GM23338 (cell line): ENCODE measurements around the gene ESRRB. TPM values are rescaled to one million over a fixed set of nuclear protein-coding genes. Genes with fewer than 3 reads are reported as not detected.

ENCODE experiments used
- ATAC-seq: fragments of 200-7000 bp; cut with Tn5 transposase; 3 replicates; pipeline ENCODE4 v1.9.1; 2020
- DNase-seq: peaks from one replicate; pipeline ENCODE4 v3.0.0-alpha.2; 2015; ENCODE audit warnings: low spot score
- H2AFZ ChIP-seq: fragments of 200-600 bp; sonication (generic); 2 replicates; pipeline ENCODE4 v1.8.0; 2016; ENCODE audit warnings: antibody characterized with exemption, mild to moderate bottlenecking, moderate library complexity
- H3F3A ChIP-seq: fragments of 200-600 bp; sonication (generic); replicated peaks from 2 replicates; pipeline ENCODE4 v1.8.0; 2017; ENCODE audit warnings: antibody characterized with exemption, mixed run types, low read depth
- H3K27ac ChIP-seq: fragments of 200-600 bp; sonication (generic); 2 replicates; pipeline ENCODE4 v1.6.1; 2016; ENCODE audit warnings: low read depth
- H3K27me3 ChIP-seq: fragments of 200-600 bp; sonication (generic); 2 replicates; pipeline ENCODE4 v1.8.0; 2016; ENCODE audit warnings: mild to moderate bottlenecking, mixed run types, moderate library complexity; ENCODE audit not compliant: insufficient read depth
- H3K36me3 ChIP-seq: fragments of 200-600 bp; sonication (generic); 2 replicates; pipeline ENCODE4 v1.8.0; 2016; ENCODE audit warnings: mild to moderate bottlenecking; ENCODE audit not compliant: insufficient read depth
- H3K4me1 ChIP-seq: fragments of 200-600 bp; sonication (generic); 2 replicates; pipeline ENCODE4 v1.8.0; 2016; ENCODE audit warnings: mild to moderate bottlenecking, moderate library complexity; ENCODE audit not compliant: insufficient read depth
- H3K4me2 ChIP-seq: fragments of 200-600 bp; sonication (generic); 2 replicates; pipeline ENCODE4 v1.7.1; 2017; ENCODE audit warnings: mixed run types
- H3K4me3 ChIP-seq: fragments of 200-600 bp; sonication (generic); 2 replicates; pipeline ENCODE4 v1.6.1; 2016; ENCODE audit warnings: mixed run types
- H3K79me2 ChIP-seq: fragments of 200-600 bp; sonication (generic); replicated peaks from 2 replicates; pipeline ENCODE4 v1.8.0; 2017; ENCODE audit warnings: mild to moderate bottlenecking; ENCODE audit not compliant: insufficient read depth
- H3K9me2 ChIP-seq: fragments of 200-600 bp; sonication (generic); 2 replicates; pipeline ENCODE4 v1.8.0; 2017; ENCODE audit not compliant: insufficient read depth
- H4K20me1 ChIP-seq: fragments of 200-600 bp; sonication (generic); replicated peaks from 2 replicates; pipeline ENCODE4 v1.8.0; 2017; ENCODE audit warnings: mild to moderate bottlenecking; ENCODE audit not compliant: insufficient read depth
- H3K27ac Mint-ChIP-seq: 2 replicates; pipeline ENCODE4 v1.8.0; 2020; ENCODE audit warnings: inconsistent platforms, mild to moderate bottlenecking, moderate library complexity, mixed read lengths
- H3K27me3 Mint-ChIP-seq: 3 replicates; pipeline ENCODE4 v1.8.0; 2022; ENCODE audit warnings: low read depth, mild to moderate bottlenecking, moderate library complexity, mixed read lengths, inconsistent platforms; ENCODE audit not compliant: insufficient read depth, poor library complexity
- H3K36me3 Mint-ChIP-seq: 3 replicates; pipeline ENCODE4 v1.8.0; 2021; ENCODE audit warnings: low read depth, mild to moderate bottlenecking, inconsistent platforms, moderate library complexity, mixed read lengths
- H3K4me1 Mint-ChIP-seq: 3 replicates; pipeline ENCODE4 v1.8.0; 2020; ENCODE audit warnings: mild to moderate bottlenecking, inconsistent platforms, mixed read lengths
- H3K4me3 Mint-ChIP-seq: 3 replicates; pipeline ENCODE4 v1.8.0; 2021; ENCODE audit warnings: moderate library complexity, mild to moderate bottlenecking, inconsistent platforms, mixed read lengths
- H3K9me3 Mint-ChIP-seq: 3 replicates; pipeline ENCODE4 v1.8.0; 2020; ENCODE audit warnings: moderate library complexity, mild to moderate bottlenecking, inconsistent platforms, mixed read lengths
- CREB1 ChIP-seq: fragments of 250-450 bp; sonication (Bioruptor Pico); IDR thresholded peaks from 2 replicates; pipeline ENCODE4 v1.5.0; 2020; ENCODE audit warnings: low read depth, mild to moderate bottlenecking, moderate library complexity
- NANOG ChIP-seq: IDR thresholded peaks from 2 replicates; pipeline ENCODE4 v1.6.1; 2016; ENCODE audit warnings: antibody characterized with exemption, borderline replicate concordance
- POLR2AphosphoS5 ChIP-seq: IDR thresholded peaks from 2 replicates; pipeline ENCODE4 v1.6.1; 2016; ENCODE audit warnings: antibody characterized with exemption, low read depth
- STAT1 ChIP-seq: IDR thresholded peaks from one replicate; pipeline ENCODE4 v1.6.1; 2016; ENCODE audit warnings: antibody characterized with exemption; ENCODE audit not compliant: unreplicated experiment
- ZNF114 ChIP-seq: fragments of 250-450 bp; sonication (Bioruptor Pico); IDR thresholded peaks from 2 replicates; pipeline ENCODE4 v1.5.0; 2020; ENCODE audit warnings: mild to moderate bottlenecking, moderate library complexity
- polyA plus RNA-seq: library from polyadenylated mRNA; unstranded; fragments of >200 nt; fragmentation: Nextera tagmentation; extraction: Ambion mirVana; gene quantifications from 2 replicates; pipeline ENCODE4 v1.2.1, GENCODE V29; 2016
- total RNA-seq: library from RNA; depleted of rRNA; stranded (reverse); fragments of >200 nt; shearing (Covaris generic); gene quantifications from 2 replicates; pipeline ENCODE4 v1.2.3, GENCODE V29; 2014
- TF ChIP-seq, protein P1 (sequence below): fragments of 250-450 bp; sonication (Bioruptor Pico); IDR thresholded peaks from 2 replicates; pipeline ENCODE4 v1.5.0; 2020; ENCODE audit warnings: mild to moderate bottlenecking, moderate library complexity
- TF ChIP-seq, protein P2 (sequence below), 2 experiments: fragments of 200-600 bp in 1 of 2; sonication (generic) in 1 of 2; conservative IDR thresholded peaks; 2 replicates each; pipeline versions ENCODE4 v1.5.1 to v1.6.1; 2016 to 2017; ENCODE audit warnings: antibody characterized with exemption in 2 of 2, low read depth in 2 of 2, mild to moderate bottlenecking in 2 of 2, moderate library complexity in 1 of 2

Gene ESRRB
- total and polyA plus RNA-seq, 2 experiments from 2014 or later, result 0.31 to 0.52 TPM

DNA sequence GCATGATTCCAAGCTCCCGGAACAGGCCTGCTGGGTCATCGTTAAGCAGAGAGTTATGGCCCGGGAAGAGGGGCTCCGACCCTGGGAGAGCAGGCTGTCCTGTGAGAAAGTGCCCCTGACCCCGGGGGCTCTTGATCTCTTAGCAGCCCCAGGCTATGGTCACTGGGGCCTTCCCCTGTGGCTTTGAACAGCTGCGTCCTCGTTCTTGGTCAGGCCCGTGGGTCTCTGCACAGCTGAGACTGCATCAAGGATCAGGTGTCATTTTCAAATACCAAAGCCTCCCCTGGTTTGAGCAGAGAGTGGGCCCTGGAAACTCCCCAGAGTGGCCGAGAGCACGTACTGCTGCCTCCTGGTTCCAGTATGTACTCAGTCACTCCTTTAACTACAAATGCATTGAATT, 114.8 kb downstream of the ESRRB start (continued):
- TF ChIP-seq, protein P1, sequence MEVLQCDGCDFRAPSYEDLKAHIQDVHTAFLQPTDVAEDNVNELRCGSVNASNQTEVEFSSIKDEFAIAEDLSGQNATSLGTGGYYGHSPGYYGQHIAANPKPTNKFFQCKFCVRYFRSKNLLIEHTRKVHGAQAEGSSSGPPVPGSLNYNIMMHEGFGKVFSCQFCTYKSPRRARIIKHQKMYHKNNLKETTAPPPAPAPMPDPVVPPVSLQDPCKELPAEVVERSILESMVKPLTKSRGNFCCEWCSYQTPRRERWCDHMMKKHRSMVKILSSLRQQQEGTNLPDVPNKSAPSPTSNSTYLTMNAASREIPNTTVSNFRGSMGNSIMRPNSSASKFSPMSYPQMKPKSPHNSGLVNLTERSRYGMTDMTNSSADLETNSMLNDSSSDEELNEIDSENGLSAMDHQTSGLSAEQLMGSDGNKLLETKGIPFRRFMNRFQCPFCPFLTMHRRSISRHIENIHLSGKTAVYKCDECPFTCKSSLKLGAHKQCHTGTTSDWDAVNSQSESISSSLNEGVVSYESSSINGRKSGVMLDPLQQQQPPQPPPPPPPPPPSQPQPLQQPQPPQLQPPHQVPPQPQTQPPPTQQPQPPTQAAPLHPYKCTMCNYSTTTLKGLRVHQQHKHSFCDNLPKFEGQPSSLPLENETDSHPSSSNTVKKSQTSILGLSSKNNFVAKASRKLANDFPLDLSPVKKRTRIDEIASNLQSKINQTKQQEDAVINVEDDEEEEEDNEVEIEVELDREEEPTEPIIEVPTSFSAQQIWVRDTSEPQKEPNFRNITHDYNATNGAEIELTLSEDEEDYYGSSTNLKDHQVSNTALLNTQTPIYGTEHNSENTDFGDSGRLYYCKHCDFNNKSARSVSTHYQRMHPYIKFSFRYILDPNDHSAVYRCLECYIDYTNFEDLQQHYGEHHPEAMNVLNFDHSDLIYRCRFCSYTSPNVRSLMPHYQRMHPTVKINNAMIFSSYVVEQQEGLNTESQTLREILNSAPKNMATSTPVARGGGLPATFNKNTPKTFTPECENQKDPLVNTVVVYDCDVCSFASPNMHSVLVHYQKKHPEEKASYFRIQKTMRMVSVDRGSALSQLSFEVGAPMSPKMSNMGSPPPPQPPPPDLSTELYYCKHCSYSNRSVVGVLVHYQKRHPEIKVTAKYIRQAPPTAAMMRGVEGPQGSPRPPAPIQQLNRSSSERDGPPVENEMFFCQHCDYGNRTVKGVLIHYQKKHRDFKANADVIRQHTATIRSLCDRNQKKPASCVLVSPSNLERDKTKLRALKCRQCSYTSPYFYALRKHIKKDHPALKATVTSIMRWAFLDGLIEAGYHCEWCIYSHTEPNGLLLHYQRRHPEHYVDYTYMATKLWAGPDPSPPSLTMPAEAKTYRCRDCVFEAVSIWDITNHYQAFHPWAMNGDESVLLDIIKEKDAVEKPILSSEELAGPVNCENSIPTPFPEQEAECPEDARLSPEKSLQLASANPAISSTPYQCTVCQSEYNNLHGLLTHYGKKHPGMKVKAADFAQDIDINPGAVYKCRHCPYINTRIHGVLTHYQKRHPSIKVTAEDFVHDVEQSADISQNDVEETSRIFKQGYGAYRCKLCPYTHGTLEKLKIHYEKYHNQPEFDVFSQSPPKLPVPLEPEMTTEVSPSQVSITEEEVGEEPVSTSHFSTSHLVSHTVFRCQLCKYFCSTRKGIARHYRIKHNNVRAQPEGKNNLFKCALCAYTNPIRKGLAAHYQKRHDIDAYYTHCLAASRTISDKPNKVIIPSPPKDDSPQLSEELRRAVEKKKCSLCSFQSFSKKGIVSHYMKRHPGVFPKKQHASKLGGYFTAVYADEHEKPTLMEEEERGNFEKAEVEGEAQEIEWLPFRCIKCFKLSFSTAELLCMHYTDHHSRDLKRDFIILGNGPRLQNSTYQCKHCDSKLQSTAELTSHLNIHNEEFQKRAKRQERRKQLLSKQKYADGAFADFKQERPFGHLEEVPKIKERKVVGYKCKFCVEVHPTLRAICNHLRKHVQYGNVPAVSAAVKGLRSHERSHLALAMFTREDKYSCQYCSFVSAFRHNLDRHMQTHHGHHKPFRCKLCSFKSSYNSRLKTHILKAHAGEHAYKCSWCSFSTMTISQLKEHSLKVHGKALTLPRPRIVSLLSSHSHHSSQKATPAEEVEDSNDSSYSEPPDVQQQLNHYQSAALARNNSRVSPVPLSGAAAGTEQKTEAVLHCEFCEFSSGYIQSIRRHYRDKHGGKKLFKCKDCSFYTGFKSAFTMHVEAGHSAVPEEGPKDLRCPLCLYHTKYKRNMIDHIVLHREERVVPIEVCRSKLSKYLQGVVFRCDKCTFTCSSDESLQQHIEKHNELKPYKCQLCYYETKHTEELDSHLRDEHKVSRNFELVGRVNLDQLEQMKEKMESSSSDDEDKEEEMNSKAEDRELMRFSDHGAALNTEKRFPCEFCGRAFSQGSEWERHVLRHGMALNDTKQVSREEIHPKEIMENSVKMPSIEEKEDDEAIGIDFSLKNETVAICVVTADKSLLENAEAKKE (CRISPR knock-in tag), result no peak

DNA sequence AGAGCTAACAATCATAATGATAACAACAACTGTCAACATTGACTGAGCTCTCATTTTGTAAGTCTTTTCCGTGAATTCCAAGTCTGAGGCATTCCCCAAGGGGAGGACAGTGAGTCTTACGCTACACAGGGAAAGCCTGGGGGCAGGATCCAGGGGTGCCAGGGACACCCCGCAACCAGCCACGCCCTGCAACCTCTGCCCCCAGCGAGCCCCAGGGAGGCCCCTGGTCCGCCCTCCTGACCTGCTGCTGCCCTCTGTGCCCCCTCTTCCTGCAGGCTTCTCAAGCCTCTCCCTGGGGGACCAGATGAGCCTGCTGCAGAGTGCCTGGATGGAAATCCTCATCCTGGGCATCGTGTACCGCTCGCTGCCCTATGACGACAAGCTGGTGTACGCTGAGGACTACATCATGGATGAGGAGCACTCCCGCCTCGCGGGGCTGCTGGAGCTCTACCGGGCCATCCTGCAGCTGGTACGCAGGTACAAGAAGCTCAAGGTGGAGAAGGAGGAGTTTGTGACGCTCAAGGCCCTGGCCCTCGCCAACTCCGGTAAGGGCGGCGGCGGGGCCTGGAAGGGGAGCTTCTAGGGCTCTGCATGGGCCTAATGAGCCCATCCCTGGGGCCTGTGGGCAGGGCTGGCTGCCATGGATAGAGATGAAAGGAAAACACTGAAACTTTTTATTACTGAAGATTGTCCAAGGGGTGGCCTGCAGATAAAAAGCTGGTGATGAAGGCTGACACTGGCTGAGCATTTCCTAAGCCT, 115.4 kb downstream of the ESRRB start:
- Histone ChIP-seq H2AFZ (peak overlapping the region; percentile 43; the same call in 1 of the 2 replicates), H3K9me2 (no peaks in the 10 kb centered on the region), H3K4me2 (no peak overlapping the region), H4K20me1 (no peaks in the 10 kb centered on the region), H3K4me1 (peaks cover 1% of the 10 kb centered on the region), H3F3A (no peaks in the 10 kb centered on the region), H3K27me3 (no peaks in the 10 kb centered on the region), H3K36me3 (no peaks in the 10 kb centered on the region), H3K4me3 (no peak overlapping the region), H3K27ac (no peak overlapping the region), H3K79me2 (no peaks in the 10 kb centered on the region)
- no peaks in the 10 kb centered on the region for H3K9me3 Mint-ChIP-seq
- H3K27me3 Mint-ChIP-seq, result peaks cover 2% of the 10 kb centered on the region
- H3K4me1 Mint-ChIP-seq, result peaks cover 12% of the 10 kb centered on the region
- no peak overlapping the region for H3K27ac Mint-ChIP-seq
- H3K4me3 Mint-ChIP-seq, result no peak overlapping the region
- ATAC-seq, result no peak; the same call in 2 of the 3 replicates
- no peaks in the 10 kb centered on the region for H3K36me3 Mint-ChIP-seq
- TF ChIP-seq, protein P2, sequence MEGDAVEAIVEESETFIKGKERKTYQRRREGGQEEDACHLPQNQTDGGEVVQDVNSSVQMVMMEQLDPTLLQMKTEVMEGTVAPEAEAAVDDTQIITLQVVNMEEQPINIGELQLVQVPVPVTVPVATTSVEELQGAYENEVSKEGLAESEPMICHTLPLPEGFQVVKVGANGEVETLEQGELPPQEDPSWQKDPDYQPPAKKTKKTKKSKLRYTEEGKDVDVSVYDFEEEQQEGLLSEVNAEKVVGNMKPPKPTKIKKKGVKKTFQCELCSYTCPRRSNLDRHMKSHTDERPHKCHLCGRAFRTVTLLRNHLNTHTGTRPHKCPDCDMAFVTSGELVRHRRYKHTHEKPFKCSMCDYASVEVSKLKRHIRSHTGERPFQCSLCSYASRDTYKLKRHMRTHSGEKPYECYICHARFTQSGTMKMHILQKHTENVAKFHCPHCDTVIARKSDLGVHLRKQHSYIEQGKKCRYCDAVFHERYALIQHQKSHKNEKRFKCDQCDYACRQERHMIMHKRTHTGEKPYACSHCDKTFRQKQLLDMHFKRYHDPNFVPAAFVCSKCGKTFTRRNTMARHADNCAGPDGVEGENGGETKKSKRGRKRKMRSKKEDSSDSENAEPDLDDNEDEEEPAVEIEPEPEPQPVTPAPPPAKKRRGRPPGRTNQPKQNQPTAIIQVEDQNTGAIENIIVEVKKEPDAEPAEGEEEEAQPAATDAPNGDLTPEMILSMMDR (conservative IDR thresholded peaks at IDR 0.05; ENCODE audit: low read depth in 2 of 2), result no peak
- TF ChIP-seq POLR2AphosphoS5 (no peak), STAT1 (no peak), NANOG (no peak), ZNF114 (CRISPR knock-in tag) (no peak), CREB1 (no peak)
- TF ChIP-seq, protein P1 (CRISPR knock-in tag), result no peak
- no peak for DNase-seq
